HG03064 (cell line): ENCODE data around the gene IRGQ.
"Not testable (repeated sequence)": the region's sequence is repeated elsewhere in the genome, so short reads cannot be mapped to it uniquely, and the experiment has no call there.

Experiments
- ATAC-seq: cut with Tn5 transposase; IDR thresholded peaks from one replicate; pipeline ENCODE4 v1.9.1; 2021; ENCODE audit warnings: low read depth; ENCODE audit not compliant: unreplicated experiment

Gene IRGQ

DNA sequence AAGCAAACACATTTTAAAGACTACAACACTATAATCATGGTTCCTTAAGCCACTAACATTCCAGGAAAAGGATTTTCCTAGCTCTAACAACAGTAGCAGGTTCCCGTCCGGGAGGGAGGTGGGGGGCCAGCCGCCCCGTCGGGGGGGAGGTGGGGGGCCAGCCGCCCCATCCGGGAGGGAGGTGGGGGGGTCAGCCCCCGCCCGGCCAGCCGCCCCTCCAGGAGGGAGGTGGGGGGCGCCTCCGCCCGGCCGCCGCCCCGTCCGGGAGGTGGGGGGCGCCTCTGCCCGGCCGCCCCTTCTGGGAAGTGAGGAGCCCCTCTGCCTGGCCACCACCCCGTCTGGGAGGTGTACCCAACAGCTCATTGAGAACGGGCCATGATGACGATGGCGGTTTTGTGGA lies 48.0 kb downstream of the IRGQ start:
- ATAC-seq, result not testable (repeated sequence)

GRCh38 chr19:43546581-43546980 lies 49.4 kb downstream of the IRGQ start:
- ATAC-seq, result no peak

DNA sequence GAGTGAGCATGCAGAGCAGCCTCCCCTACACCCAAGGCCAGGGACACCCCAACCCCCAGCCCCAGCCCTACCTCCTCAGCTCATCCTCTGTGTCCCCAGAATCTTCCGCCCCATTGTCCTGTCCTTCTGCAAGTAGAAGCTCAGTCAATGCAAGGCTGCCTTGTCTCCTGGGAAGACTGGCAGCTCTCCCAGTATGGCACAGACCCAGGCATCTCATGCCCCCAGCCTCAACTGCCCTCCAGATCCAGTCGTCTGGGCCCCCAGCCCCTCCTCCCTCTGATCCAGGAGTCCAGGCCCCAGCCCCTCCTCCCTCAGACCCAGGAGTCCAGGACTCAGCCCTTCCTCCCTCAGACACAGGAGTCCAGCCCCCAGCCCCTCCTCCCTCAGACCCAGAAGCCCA lies 50.0 kb downstream of the IRGQ start:
- ATAC-seq, result no peak

GRCh38 chr19:43545276-43545675 lies 50.7 kb downstream of the IRGQ start:
- no peak for ATAC-seq

DNA sequence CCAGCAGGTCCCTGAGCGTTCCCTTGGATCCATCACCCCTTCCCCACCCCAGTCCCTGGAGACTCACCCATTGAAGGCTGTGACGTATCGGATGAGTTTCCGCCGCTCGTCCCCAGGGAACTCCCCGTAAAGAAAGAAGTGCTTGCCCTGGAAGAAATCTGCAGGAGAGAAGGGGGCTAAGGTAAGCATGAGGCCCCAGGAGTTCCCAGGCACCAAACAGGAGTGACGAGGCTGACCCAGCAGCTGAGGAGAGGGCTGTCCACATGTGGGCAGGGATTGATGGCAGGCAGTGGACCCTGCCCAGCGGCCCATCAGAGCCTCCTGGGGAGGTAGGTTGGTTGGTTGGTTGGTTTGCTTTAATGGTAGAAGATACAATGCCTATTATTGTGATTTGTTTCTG lies 51.9 kb downstream of the IRGQ start:
- ATAC-seq, result no peak

- ATAC-seq, result no peak
Measured at GRCh38 chr19:43541920-43542650, 53.8 kb downstream of the IRGQ start.

DNA sequence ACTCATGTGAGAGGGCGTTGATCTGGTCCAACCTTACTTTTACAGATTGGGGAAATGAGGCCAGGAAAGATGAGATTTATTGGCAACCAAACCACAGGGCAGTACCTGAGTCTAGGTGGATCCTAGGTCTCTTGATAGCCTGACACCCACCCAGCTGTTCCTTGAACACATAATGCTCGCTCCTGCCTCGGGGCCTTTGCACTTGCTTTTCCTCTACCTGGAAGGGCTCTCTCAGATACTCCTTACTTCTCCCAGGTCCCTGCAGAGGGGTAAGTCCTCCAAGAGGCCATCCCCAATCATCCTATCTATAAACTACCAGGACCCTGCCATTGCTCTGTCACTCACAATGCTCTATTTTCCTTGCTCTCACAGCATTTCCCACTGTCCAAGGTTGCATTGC lies 55.6 kb downstream of the IRGQ start:
- no peak for ATAC-seq

GRCh38 chr19:43538922-43539321 lies 57.0 kb downstream of the IRGQ start:
- no peak for ATAC-seq

GRCh38 chr19:43534816-43535761 lies 60.8 kb downstream of the IRGQ start:
- no peak for ATAC-seq
